GM23338 (cell line): Measurements from ENCODE around the gene COP1. TPM values are rescaled to one million over a fixed set of nuclear protein-coding genes. Genes with fewer than 3 reads are reported as not detected.

Source experiments
- ATAC-seq: fragments of 200-7000 bp; cut with Tn5 transposase; 3 replicates; pipeline ENCODE4 v1.9.1; 2020
- DNase-seq: peaks from one replicate; pipeline ENCODE4 v3.0.0-alpha.2; 2015; ENCODE audit warnings: low spot score
- H2AFZ ChIP-seq: fragments of 200-600 bp; sonication (generic); 2 replicates; pipeline ENCODE4 v1.8.0; 2016; ENCODE audit warnings: antibody characterized with exemption, mild to moderate bottlenecking, moderate library complexity
- H3F3A ChIP-seq: fragments of 200-600 bp; sonication (generic); replicated peaks from 2 replicates; pipeline ENCODE4 v1.8.0; 2017; ENCODE audit warnings: antibody characterized with exemption, mixed run types, low read depth
- H3K27ac ChIP-seq: fragments of 200-600 bp; sonication (generic); 2 replicates; pipeline ENCODE4 v1.6.1; 2016; ENCODE audit warnings: low read depth
- H3K27me3 ChIP-seq: fragments of 200-600 bp; sonication (generic); 2 replicates; pipeline ENCODE4 v1.8.0; 2016; ENCODE audit warnings: mild to moderate bottlenecking, mixed run types, moderate library complexity; ENCODE audit not compliant: insufficient read depth
- H3K36me3 ChIP-seq: fragments of 200-600 bp; sonication (generic); 2 replicates; pipeline ENCODE4 v1.8.0; 2016; ENCODE audit warnings: mild to moderate bottlenecking; ENCODE audit not compliant: insufficient read depth
- H3K4me1 ChIP-seq: fragments of 200-600 bp; sonication (generic); 2 replicates; pipeline ENCODE4 v1.8.0; 2016; ENCODE audit warnings: mild to moderate bottlenecking, moderate library complexity; ENCODE audit not compliant: insufficient read depth
- H3K4me2 ChIP-seq: fragments of 200-600 bp; sonication (generic); 2 replicates; pipeline ENCODE4 v1.7.1; 2017; ENCODE audit warnings: mixed run types
- H3K4me3 ChIP-seq: fragments of 200-600 bp; sonication (generic); 2 replicates; pipeline ENCODE4 v1.6.1; 2016; ENCODE audit warnings: mixed run types
- H3K79me2 ChIP-seq: fragments of 200-600 bp; sonication (generic); replicated peaks from 2 replicates; pipeline ENCODE4 v1.8.0; 2017; ENCODE audit warnings: mild to moderate bottlenecking; ENCODE audit not compliant: insufficient read depth
- H3K9me2 ChIP-seq: fragments of 200-600 bp; sonication (generic); 2 replicates; pipeline ENCODE4 v1.8.0; 2017; ENCODE audit not compliant: insufficient read depth
- H4K20me1 ChIP-seq: fragments of 200-600 bp; sonication (generic); replicated peaks from 2 replicates; pipeline ENCODE4 v1.8.0; 2017; ENCODE audit warnings: mild to moderate bottlenecking; ENCODE audit not compliant: insufficient read depth
- H3K27ac Mint-ChIP-seq: 2 replicates; pipeline ENCODE4 v1.8.0; 2020; ENCODE audit warnings: inconsistent platforms, mild to moderate bottlenecking, moderate library complexity, mixed read lengths
- H3K27me3 Mint-ChIP-seq: 3 replicates; pipeline ENCODE4 v1.8.0; 2022; ENCODE audit warnings: low read depth, mild to moderate bottlenecking, moderate library complexity, mixed read lengths, inconsistent platforms; ENCODE audit not compliant: insufficient read depth, poor library complexity
- H3K36me3 Mint-ChIP-seq: 3 replicates; pipeline ENCODE4 v1.8.0; 2021; ENCODE audit warnings: low read depth, mild to moderate bottlenecking, inconsistent platforms, moderate library complexity, mixed read lengths
- H3K4me1 Mint-ChIP-seq: 3 replicates; pipeline ENCODE4 v1.8.0; 2020; ENCODE audit warnings: mild to moderate bottlenecking, inconsistent platforms, mixed read lengths
- H3K4me3 Mint-ChIP-seq: 3 replicates; pipeline ENCODE4 v1.8.0; 2021; ENCODE audit warnings: moderate library complexity, mild to moderate bottlenecking, inconsistent platforms, mixed read lengths
- H3K9me3 Mint-ChIP-seq: 3 replicates; pipeline ENCODE4 v1.8.0; 2020; ENCODE audit warnings: moderate library complexity, mild to moderate bottlenecking, inconsistent platforms, mixed read lengths
- CREB1 ChIP-seq: fragments of 250-450 bp; sonication (Bioruptor Pico); IDR thresholded peaks from 2 replicates; pipeline ENCODE4 v1.5.0; 2020; ENCODE audit warnings: low read depth, mild to moderate bottlenecking, moderate library complexity
- CTCF ChIP-seq, 2 experiments: fragments of 200-600 bp in 1 of 2; sonication (generic) in 1 of 2; conservative IDR thresholded peaks; 2 replicates each; pipeline versions ENCODE4 v1.5.1 to v1.6.1; 2016 to 2017; ENCODE audit warnings: antibody characterized with exemption in 2 of 2, low read depth in 2 of 2, mild to moderate bottlenecking in 2 of 2, moderate library complexity in 1 of 2
- ETS1 ChIP-seq: IDR thresholded peaks from 2 replicates; pipeline ENCODE4 v1.6.1; 2016; ENCODE audit warnings: antibody characterized with exemption
- EZH2 ChIP-seq: fragments of 200-600 bp; sonication (generic); IDR thresholded peaks from one replicate; pipeline ENCODE4 v1.8.0; 2017; ENCODE audit warnings: antibody characterized with exemption, mild to moderate bottlenecking, low read depth; ENCODE audit not compliant: unreplicated experiment
- EZH2phosphoT487 ChIP-seq: fragments of 200-600 bp; sonication (generic); IDR thresholded peaks from one replicate; pipeline ENCODE4 v1.8.1; 2018; ENCODE audit warnings: antibody characterized with exemption; ENCODE audit not compliant: unreplicated experiment
- NANOG ChIP-seq: IDR thresholded peaks from 2 replicates; pipeline ENCODE4 v1.6.1; 2016; ENCODE audit warnings: antibody characterized with exemption, borderline replicate concordance
- REST ChIP-seq: IDR thresholded peaks from one replicate; pipeline ENCODE4 v1.6.1; 2018; ENCODE audit warnings: antibody characterized with exemption; ENCODE audit not compliant: unreplicated experiment
- ZNF114 ChIP-seq: fragments of 250-450 bp; sonication (Bioruptor Pico); IDR thresholded peaks from 2 replicates; pipeline ENCODE4 v1.5.0; 2020; ENCODE audit warnings: mild to moderate bottlenecking, moderate library complexity
- ZNF331 ChIP-seq: fragments of 250-450 bp; sonication (Bioruptor Pico); IDR thresholded peaks from 2 replicates; pipeline ENCODE4 v1.5.0; 2020; ENCODE audit warnings: low read depth, mild to moderate bottlenecking, moderate library complexity
- ZNF462 ChIP-seq: fragments of 250-450 bp; sonication (Bioruptor Pico); IDR thresholded peaks from 2 replicates; pipeline ENCODE4 v1.5.0; 2020; ENCODE audit warnings: mild to moderate bottlenecking, moderate library complexity
- polyA plus RNA-seq: library from polyadenylated mRNA; unstranded; fragments of >200 nt; fragmentation: Nextera tagmentation; extraction: Ambion mirVana; gene quantifications from 2 replicates; pipeline ENCODE4 v1.2.1, GENCODE V29; 2016
- total RNA-seq: library from RNA; depleted of rRNA; stranded (reverse); fragments of >200 nt; shearing (Covaris generic); gene quantifications from 2 replicates; pipeline ENCODE4 v1.2.3, GENCODE V29; 2014

Gene COP1
- total and polyA plus RNA-seq, 2 experiments from 2014 or later, result 54.0 to 54.9 TPM

- TF ChIP-seq REST, result no peak
- TF ChIP-seq ETS1, result no peak
- no peak for TF ChIP-seq ZNF114
- TF ChIP-seq NANOG, result no peak
- TF ChIP-seq EZH2phosphoT487, result no peak
- no peak for TF ChIP-seq ZNF331 (CRISPR knock-in tag)
- no peak for TF ChIP-seq EZH2
These were observed 304.8 kb downstream of the COP1 start (continued) for GRCh38 chr1:175902281-175902680.

- Mint-ChIP-seq H3K9me3 (peaks cover 5% of the 10 kb centered on the region; the same call in 2 of the 3 replicates), H3K4me1 (peaks cover 4% of the 10 kb centered on the region; the same call in 2 of the 3 replicates), H3K27me3 (peaks cover 98% of the 10 kb centered on the region), H3K4me3 (no peak overlapping the region), H3K27ac (no peak overlapping the region), H3K36me3 (no peaks in the 10 kb centered on the region)
- no peak overlapping the region for H3K4me2 ChIP-seq
- peaks cover 21% of the 10 kb centered on the region; the same call in 1 of the 2 replicates for H4K20me1 ChIP-seq
- ATAC-seq, result no peak
- H3K4me3 ChIP-seq, result no peak overlapping the region
- no peaks in the 10 kb centered on the region for H3F3A ChIP-seq
- peaks cover 100% of the 10 kb centered on the region for H3K27me3 ChIP-seq
- no peaks in the 10 kb centered on the region for H3K36me3 ChIP-seq
- no peaks in the 10 kb centered on the region for H3K4me1 ChIP-seq
- H2AFZ ChIP-seq, result no peak overlapping the region
- no peak for DNase-seq
- H3K79me2 ChIP-seq, result no peaks in the 10 kb centered on the region
- no peak overlapping the region for H3K27ac ChIP-seq
- H3K9me2 ChIP-seq, result no peaks in the 10 kb centered on the region
- TF ChIP-seq ZNF462 (CRISPR knock-in tag), result no peak
- TF ChIP-seq NANOG, result no peak
- TF ChIP-seq CREB1, result no peak
- no peak for TF ChIP-seq ETS1
- TF ChIP-seq CTCF (conservative IDR thresholded peaks at IDR 0.05; ENCODE audit: low read depth in 2 of 2), result no peak
These were observed 305.8 kb downstream of the COP1 start for GRCh38 chr1:175901076-175901836.
